SKM-1 (cell line): ENCODE data around the gene MOXD1.
A peak's percentile ranks its signal among the peaks of the same experiment; 100 is the strongest.

Experiments
- DNase-seq: peaks from one replicate; lab custom pipeline; 2025; ENCODE audit not compliant: unreplicated experiment; lab: John Stamatoyannopoulos, UW

The MOXD1 gene

DNA sequence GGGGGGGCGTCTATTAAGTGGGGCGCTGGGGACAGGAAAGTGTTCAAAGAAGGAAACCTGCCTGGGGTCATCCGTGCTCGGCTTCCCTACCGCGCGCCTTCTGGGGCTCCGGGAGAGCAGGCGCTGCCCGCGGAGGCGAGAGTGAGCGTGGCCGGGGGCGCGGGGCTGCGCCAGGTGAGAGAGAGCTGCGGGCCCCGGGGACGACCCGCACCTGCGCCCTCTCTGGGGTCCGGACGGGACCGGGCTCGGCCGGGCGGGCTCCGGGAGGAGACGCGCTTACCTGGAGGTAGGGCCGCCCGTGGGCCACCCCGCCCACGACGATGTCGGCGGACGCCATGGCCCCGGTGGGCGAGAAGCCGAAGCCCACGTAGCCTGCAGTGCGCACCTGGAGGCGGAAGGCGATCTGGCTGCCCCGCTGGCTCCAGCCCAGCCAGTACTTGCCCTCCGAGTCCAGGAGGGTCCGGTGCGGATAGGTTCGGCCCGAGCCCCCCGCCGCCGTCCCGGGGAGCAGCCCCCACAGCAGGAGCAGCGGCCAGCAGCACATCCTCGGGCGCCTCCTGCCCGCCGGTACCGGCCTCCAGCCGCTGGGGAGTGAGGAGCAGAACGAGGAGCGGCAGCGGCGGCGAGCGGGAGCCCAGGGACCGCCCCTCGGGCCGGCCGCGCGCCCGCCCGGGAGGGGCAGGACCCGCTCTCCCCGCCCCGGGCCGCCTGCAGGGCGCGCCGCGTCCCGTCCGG lies at the start of gene MOXD1:
Gene MOXD1 (minus strand): TSS at position 593 of the 735 bp plus-strand sequence. CDS start 49 bp downstream, at position 544.
- DNase-seq: no peak

DNA sequence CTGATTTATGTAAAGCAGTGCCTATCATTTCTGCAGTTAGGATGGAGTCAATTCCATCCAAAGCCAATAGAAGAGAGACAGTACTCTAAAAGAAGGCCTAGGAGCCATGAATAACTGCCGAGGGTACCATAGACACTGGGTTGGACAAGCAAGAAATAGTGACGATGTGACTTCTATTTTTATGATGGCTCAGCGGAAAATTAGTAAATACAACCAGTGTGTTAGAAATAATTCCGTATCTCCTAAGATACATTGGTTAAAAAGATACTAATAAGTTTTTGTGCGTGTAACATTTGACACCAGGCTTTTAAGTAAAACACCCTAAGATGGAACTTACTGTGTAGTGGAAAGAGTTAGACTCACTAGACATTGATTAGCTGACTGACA lies 45.6 kb upstream of the MOXD1 start:
- DNase-seq: no peak

DNA sequence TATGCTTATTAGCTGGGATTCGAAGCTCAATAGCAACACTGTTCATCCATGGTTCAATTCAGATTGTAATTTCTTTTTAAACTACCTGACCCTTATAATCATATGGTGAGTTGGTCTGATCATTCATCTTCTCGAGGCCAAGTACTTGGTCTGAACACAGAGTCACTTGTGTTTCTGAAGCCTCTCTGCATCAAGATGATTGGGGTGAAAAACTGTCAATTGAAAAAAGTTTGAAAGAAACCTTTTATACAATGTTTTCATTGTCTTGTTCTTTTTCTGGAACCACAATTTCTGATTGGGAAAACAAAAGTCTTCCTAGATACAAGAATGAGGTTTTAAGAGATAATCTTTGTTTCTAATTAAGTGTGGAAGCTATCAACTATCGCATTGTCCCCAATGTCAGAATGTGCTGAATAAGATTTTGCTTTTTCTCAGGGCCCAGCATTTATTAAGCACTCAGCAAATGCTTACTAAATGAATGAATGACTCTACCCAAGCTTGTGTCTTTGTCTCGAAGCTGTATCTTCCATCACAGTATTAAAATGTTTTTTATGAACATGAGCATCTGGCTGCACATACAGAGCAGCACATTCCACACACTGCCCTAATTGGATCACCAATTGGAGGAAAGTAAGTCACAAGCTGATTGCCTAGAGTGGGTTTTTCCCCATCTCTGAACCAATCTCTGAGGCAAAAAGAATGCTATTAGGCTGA lies 45.0 kb upstream of the MOXD1 start:
- no peak for DNase-seq

DNA sequence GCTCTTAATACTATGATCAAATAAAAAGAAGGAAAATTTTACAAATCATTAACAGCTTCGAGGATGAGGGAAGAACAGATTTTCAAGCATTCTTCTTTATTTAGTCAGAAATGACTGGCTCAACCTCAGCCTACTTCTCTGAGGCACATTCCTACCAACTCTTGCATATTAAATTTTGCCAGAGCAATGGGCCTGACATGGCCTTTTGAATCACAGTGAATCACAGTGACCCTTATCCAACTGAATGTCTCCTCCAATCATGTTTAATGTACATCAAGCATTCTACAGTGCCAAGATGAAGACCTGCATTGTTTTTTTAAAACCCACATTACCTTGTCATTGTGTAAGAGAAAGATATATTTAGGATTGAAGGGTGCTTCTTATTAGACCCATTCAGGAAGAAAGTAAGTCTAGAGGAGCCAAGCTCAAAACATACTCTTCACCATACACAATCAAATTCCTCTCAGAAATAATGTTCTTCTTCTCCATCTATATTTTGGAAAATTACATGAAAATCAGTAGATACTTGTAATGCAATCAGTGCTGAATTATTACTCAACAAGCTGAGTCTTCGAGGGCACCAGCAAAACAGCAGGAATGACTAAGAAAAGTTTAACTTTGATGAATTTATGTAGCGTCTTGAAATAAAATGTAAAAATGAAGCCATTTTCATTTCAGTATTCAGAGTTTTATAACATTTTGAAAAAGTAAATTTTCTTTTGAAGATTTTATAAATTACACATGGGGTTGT lies 44.1 kb upstream of the MOXD1 start:
- no peak for DNase-seq

DNA sequence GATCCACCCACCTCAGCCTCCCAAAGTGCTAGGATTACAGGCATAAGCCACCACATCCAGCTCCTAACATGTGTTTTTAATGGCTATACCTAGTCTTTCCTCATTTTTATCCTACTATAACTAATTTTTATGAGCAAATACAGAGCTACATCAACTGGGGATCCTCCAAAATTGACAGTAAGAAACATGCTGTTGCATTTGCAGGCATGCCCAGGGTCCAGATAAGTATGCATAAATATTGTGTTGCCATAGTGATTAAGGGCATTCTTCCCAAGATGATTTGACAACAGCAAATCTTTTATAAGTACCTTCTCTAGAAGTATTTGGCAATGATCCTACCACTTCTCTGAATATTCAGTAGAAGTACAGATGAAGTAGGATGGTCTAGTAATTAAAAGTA lies 41.9 kb upstream of the MOXD1 start:
- no peak for DNase-seq

DNA sequence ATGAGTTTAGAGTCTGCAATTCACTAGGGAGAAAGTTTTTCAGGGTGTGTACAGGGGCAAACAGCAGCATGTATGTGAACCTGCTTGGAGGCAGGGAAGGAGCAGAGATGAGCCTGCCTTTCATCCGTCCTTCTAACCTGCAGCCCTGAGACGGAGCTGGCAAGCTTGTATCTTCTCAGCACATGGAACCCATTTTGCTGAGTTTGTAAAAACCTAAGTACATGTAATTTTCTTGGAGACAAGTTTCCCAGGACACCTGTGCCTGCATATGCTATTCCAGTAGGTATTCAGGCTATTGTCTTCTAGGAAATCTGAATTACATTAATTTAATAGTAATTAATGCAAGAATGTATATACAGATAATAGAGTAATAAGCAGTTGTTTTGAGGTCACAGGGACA lies 28.8 kb upstream of the MOXD1 start:
- DNase-seq: no peak

DNA sequence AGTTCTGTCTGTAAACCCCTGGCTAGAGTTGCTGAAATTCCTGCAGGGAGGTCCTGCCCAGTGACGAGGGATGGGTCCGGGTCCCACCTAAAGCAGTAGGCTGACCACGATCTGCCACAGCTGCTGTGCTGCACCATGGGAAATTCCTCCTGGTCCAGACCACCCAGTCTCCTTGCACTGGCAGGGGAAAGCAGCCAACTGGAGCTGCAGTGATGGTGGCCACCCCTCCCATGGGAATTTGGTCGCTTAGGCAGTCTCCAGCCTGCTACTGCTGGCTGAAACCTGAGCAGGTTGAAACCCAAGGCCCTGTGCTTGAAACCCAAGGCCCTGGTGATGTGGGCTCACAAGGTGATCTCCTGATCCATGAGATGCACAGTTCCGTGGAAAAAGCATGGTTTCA lies 23.9 kb upstream of the MOXD1 start:
- no peak for DNase-seq

DNA sequence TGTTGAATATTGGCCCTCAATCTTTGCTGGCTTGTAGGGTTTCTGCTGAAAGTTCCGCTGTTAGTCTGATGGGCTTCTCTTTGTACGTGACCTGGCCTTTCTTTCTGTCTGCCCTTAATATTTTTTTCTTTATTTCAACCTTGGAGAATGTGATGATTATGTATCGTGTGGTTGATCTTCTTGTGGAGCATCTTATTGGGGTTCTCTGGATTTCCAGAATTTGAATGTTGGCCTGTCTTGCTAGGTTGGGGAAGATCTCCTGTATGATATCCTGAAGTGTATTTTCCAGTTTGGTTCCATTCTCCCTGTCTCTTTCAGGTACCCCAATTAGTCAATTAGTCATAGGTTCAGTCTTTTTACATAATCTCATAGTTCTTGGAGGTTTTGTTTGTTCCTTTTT lies 22.6 kb upstream of the MOXD1 start:
- no peak for DNase-seq

DNA sequence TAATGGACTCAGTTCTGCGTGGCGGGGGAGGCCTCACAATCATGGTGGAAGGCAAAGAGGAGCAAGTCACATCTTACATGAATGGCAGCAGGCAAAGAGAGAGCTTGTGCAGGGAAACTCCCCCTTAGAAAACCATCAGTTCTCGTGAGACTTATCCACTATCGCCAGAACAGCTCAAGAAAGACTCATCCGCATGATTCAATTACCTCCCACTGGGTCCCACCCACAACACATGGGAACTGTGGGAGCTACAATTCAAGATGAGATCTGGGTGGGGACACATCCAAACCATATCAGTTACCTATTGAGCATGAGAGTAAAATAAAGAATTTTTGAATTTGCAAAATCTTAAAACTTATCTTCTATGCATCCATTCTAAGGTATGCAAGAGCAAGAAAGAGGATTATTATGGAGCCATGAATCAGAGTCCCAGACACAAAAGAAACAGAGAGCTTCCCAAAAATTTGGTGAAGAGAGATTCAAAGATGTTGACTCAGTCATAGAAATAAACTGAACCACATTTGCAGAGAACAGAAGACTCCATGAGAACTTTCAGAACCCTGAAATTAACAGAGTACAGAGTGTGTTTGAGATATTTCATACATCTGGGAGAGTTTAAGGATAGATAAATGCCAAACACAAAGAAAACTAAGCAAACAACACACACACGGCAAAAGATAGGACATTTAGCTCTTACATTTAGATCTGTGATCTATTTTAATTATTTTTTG lies 17.1 kb upstream of the MOXD1 start:
- no peak for DNase-seq

DNA sequence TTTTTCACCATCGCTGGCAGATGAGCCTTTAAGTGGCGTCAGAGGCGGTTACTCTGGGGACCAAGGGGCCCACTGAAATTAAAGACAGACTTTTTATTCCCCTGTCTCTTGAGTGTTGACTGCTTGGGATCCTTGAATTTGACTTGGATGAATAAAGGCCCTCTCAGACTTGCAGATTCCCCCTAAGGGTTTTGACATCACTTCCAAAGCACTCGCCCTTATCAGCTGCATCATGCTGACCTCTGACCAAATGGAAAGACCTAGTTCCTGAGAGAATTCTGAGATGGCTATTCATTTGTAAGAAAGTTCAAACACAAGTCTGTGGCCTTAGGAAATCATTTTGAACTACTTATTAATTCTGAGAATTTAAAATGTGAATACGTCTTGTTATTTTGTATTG lies 13.5 kb upstream of the MOXD1 start:
- DNase-seq: no peak

DNA sequence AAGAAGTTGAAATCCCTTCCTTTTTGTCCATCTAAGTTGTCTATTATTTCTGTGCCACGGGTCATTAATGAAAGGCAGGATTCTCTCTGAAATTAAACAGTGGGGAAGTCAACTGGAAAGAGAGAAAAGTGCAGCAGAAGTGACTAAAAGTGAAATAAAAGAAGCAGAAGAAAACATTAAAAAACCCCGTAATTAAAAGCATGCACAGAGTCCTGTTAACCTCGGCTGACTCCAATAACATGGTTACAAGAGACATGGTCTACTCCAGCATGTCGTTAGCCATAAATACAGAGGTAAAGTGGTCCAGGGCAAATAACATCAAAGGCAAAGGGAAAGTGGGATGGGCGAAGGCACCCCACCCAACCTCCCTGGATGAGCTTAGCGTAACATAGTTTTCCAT lies 13.0 kb upstream of the MOXD1 start:
- DNase-seq: no peak

DNA sequence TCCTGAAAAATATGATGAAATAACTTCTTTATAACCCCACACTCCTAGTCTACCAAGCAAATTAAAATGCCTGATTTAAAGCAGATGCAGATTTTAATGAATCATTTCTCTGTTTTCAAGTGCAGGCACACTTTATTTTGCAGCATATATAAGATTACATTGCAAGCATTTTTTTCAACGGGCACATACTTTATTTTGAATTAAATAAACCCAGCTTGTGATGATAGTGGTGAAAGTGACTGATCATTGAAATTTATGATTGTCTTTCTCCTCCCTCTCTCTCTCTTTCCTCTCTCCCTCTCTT lies 12.2 kb upstream of the MOXD1 start:
- no peak for DNase-seq

DNA sequence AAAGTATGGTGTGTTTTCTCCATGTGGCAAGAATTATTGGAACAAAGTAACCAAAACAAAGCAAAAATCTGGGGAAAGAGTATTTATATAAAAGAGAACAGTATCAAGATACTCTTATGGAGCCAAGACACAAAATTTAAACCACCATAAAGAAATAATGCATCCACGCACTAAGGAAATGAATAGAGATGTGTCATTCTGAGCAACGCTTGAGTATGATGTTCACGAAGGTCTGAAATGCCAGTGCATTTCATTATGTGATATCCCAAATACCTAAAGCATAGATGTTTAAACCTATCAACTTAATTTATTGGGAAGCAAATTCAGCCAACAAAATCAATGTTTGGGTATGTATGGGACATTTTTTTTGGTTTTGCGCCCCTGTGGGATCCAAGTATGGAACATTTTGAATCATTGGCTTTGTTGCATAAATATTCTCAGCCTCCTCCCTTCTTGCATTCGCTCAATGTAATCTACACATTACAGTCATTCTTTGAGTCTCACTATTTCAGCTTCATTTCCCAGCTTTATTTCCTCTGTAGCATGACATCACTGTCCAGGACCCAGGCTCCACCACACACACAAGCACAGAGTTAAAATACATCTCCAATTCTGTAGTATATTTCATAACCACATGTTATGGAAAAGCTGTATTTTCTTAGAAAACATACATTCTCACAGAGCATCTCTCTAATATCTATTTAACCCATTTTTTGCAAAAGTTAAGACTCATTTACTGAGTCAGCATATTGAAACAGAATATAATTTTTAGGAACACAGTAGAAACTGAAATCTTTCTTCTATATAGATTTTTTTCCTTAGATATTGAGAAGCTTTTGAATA lies 11.6 kb upstream of the MOXD1 start:
- no peak for DNase-seq

DNA sequence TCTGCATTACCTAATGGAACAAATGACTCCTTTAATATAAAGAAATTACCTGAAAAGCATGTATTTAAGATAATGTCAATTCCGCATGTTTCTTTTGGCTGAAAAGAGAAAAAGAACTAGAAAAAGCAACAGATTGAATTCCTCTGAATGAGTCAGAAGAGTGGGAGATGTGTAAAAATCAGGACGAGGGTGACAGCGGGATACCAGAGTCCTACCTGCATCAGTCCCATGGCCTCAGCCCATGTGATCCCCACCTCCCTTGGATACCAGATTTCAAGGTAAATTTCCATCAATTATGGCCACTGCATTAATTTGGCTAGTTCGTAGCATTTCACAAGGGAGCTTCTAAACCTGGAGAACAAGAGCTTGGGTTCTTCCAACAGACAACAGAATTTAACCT lies 10.0 kb upstream of the MOXD1 start:
- no peak for DNase-seq

DNA sequence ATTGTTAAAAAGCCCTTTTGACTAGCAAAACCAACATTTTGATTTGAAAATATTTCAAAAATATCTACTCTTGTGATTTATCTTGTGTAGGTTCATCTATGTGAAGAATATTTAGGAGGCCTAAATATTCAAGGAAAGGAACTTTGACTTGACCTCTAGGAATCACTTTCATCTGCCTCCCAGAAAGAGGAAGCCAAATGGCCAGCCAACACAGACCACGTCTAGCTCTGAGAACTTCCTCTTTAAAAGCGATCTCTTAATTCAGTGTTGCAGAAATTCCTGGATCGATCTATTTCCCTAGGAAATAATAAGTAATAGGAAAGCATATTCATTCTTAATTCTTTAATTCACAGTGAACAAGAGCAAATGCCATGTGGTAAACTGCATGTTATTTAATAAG lies 9.6 kb upstream of the MOXD1 start:
- peak; percentile 41 for DNase-seq

DNA sequence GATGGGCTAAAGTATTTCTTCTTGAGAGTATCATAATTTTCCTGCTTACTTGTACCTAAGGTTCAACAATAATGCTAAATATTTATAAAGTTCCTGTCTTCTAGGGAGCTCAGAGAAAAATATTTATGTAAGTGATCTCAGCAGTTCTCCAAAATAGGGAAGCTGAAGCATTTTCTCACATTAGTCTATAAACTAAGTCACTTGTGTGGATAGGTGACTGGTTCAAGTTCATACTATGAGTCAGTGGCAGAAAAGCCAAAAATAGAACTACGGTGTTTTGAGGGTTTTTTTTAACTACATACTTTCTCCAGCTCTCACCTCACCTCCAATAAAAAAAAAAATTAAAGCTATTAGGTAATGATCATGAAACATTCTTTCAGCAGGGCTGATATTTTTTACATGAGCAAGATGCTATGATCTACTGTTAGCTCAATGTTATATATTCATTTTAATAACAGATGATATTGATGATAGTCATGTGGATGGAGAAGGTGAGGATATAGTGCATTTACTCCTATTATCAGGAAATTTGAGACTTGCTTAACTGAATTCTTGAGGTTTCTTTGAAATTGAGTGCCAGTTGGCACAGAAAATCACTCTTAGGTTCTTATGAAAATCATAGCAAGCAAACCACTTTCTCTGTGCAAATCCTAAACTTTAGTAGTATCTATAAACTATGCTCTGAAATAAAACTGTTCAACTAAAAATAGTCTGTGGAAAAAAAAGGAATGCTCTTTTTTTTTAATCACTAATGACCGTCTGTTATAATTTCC lies 4.1 kb upstream of the MOXD1 start:
- DNase-seq: no peak

DNA sequence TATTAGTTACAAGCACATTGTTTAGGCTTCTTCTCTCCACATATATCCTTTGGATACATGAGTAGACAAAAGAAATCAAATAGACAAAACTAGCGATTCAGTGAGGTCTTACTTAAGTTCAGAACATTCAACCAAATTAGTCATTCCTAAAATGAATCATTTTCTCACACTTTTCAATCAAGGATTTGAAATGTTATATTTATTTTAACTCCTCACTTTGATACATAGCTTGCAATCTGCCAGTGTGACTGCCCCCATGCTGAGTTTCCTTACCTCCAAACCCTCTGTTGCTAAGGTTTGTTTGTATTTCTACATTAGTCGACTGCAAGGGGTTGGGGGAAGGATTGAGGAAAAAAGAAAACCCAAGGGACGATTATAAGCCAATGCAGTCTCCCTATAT lies 3.5 kb upstream of the MOXD1 start:
- no peak for DNase-seq

DNA sequence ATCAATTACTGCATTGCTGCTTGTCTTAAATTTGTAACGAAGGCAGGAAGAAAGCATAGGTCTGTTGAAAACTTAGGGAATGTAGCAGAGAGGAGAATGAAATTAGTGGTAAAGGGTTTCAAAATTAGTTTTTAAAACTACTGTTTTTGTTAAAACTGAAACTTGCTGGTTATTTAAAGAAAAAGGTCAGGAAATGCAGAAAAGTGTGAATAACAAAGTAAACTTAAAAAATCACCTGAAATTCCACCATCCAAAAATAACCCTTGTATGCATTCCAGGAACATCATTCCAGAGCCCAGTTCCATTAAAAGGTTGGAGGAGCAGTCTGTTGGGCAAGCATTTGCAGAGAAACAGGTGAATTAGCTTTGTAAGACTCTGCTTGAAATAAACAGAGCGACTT lies 3.1 kb upstream of the MOXD1 start:
- DNase-seq: no peak

DNA sequence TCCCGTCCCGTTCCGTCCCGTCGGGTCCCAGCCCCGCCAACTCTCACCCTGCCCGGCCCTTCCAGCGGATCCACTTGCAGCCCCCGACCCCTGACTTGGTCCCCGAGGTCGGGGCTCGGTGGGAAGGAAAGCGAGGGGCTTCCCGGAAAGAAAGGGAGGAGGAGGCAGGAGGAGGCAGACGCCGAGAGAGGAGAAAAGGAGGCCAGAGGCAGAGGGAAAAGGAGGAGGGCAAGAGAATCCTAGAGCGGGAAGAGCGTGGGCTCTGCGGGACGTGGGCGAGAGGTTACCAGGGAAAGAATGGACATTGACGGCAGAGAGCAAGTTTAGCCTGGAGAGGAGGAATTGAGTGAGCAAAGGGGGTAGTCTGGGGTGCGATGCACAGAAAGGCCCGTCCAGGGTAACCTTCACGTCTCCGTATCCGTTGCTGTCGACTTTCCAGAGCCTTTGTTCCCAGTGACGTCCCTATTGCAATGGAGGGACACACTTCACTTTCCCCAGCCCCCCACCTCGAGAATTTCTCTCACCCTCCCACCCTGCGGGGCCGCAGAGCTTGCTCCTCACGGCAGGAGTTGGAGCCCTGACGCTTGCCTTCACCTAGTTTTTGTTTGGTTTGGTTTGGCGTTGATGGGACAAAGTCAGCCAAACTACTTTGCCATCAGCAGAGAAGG lies 477 bp upstream of the MOXD1 start:
- no peak for DNase-seq

DNA sequence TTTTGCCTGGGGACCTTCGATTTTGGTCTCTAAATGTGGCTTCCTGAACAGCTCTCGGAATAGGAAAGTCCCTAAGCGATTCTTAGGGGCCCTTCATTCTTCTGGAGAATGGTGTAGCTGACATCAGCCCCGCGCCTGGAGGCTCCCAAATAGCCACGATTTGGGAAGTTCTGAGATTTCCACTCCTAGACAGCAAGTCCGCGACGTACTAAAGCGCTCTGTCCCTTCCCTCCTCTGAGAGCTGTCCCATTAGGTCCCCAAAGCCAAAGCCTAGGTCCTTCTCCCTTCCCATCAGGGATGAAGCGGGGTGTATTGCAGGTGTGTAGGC lies 756 bp downstream of the MOXD1 start:
- DNase-seq: no peak
